Muscle of leg (tissue), 11 donors: ENCODE results near the gene PTPRG. TPM values are rescaled to one million over a fixed set of nuclear protein-coding genes. Genes with fewer than 3 reads are reported as not detected.
A peak's percentile ranks its signal among the peaks of the same experiment; 100 is the strongest.

Experiments used
- DNase-seq: peaks from one replicate; pipeline ENCODE4 v3.0.0; 2013
- H3K27ac ChIP-seq: one replicate; pipeline ENCODE4 v1.5.1; 2013; ENCODE audit warnings: mild to moderate bottlenecking, low read length, control low read depth
- H3K27me3 ChIP-seq: one replicate; pipeline ENCODE4 v1.6.1; 2013; ENCODE audit warnings: low read length; ENCODE audit not compliant: control insufficient read depth, insufficient read depth
- H3K36me3 ChIP-seq: one replicate; pipeline ENCODE4 v1.6.1; 2013; ENCODE audit warnings: low read length; ENCODE audit not compliant: control insufficient read depth, insufficient read depth
- H3K4me1 ChIP-seq: one replicate; pipeline ENCODE4 v1.6.1; 2013; ENCODE audit warnings: low read length; ENCODE audit not compliant: control insufficient read depth, insufficient read depth
- H3K4me3 ChIP-seq: one replicate; pipeline ENCODE4 v1.5.1; 2013; ENCODE audit warnings: low read length, control low read depth
- H3K9me3 ChIP-seq: replicated peaks from 2 replicates; pipeline ENCODE4 v1.6.1; 2013; ENCODE audit warnings: low read depth, low read length; ENCODE audit not compliant: control insufficient read depth
- WGBS: methylation state at CpG from one replicate; pipeline ENCODE4 v1.1.5; 2013; ENCODE audit warnings: missing lambda C conversion rate; ENCODE audit not compliant: insufficient coverage; 5-methylcytosine and 5-hydroxymethylcytosine counted together
- polyA plus RNA-seq, 8 donors: library from polyadenylated mRNA; unstranded; fragments of 120-200 nt; gene quantifications; one replicate each; pipeline versions ENCODE4 v1.2.1 to v1.2.3, GENCODE V29; 2013; ENCODE audit warnings: inconsistent platforms in 1 of 8, low replicate concordance in 1 of 8; ENCODE audit not compliant: insufficient read length in 8 of 8, insufficient read depth in 1 of 8
- total RNA-seq: library from RNA; stranded (reverse); fragments of 120-200 nt; gene quantifications from one replicate; pipeline ENCODE4 v1.2.4, GENCODE V29; 2013

PTPRG gene
- total and polyA plus RNA-seq, 9 donors: 15.7 to 45.7 (median 30.8) TPM

DNA sequence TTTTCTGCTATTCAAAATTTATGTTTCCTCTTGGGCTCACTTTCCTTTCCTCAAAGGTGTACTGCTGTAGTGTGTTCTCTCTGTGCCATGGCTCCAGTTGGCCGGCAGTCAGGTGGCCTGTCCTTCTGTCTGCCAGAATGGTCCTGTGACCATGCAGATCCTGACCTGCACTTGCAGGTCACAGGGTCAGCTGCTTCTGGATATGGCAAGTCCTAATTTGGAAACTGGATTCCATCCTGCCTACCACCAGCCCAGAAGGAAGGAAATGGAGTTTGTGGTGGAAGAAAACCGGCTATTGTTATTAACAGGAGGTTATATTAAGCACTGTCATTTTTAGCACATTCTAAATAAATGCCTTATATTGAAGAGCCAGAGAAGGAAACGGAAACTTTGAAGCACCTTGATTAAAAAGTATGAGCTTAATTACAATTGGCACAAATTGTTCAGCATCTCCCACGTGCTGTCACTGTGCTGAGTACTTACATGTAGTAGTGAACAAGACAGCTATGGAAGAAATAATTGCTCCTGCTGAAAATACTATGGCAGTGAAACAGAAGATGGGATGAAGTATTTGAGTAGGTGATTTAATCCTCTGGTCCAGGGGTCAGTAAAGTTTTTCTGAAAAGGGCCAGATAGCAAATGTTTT, 362.8 kb downstream of the PTPRG start:
- no peak overlapping the region for H3K27ac ChIP-seq
- no peaks in the 10 kb centered on the region for H3K9me3 ChIP-seq
- H3K4me3 ChIP-seq: no peak overlapping the region
- H3K27me3 ChIP-seq: no peaks in the 10 kb centered on the region
- no peaks in the 10 kb centered on the region for H3K36me3 ChIP-seq
- peak; percentile 54 for DNase-seq
- 50% methylated on average over 2 of the region's 4 CpGs for WGBS
- peaks cover 38% of the 10 kb centered on the region for H3K4me1 ChIP-seq

- H3K4me3 ChIP-seq: no peak overlapping the region
- H3K4me1 ChIP-seq: peaks cover 41% of the 10 kb centered on the region
- no peak overlapping the region for H3K27ac ChIP-seq
Observed at GRCh38 chr3:61924991-61925390, 363.6 kb downstream of the PTPRG start.

DNA sequence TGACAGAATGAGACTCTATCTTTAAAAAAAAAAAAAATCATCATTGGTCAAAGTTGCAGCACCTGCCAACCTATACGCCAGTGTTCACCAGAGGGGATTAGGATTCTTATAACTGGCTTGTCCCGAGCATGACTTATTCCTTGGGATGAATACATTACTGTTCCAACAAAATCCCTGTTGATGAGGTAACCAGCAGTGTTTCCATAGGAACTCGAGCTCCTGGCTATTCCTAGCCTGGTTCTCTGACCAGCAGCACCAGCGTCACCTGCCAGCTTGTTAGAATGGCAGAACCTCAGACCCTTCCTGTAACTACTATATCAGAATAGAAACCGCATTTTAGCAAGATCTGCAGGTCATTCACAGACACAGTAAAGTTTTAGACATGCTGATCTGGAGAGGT, 364.4 kb downstream of the PTPRG start:
- no peaks in the 10 kb centered on the region for H3K27me3 ChIP-seq
- H3K36me3 ChIP-seq: no peaks in the 10 kb centered on the region
- peak overlapping the region; percentile 74 for H3K27ac ChIP-seq
- no peaks in the 10 kb centered on the region for H3K9me3 ChIP-seq
- peak; percentile 88 for DNase-seq
- no peak overlapping the region for H3K4me3 ChIP-seq
- 50% methylated on average over 2 of the region's 5 CpGs for WGBS
- H3K4me1 ChIP-seq: peaks cover 41% of the 10 kb centered on the region

More at GRCh38 chr3:61924991-61925390, 363.6 kb downstream of the PTPRG start:
- WGBS: 100% methylated on average over 1 of the region's 2 CpGs
- DNase-seq: no peak
- Histone ChIP-seq H3K9me3 (no peaks in the 10 kb centered on the region), H3K27me3 (no peaks in the 10 kb centered on the region), H3K36me3 (no peaks in the 10 kb centered on the region)

- Histone ChIP-seq H3K9me3 (no peaks in the 10 kb centered on the region), H3K4me3 (no peak overlapping the region), H3K4me1 (peaks cover 41% of the 10 kb centered on the region), H3K36me3 (no peaks in the 10 kb centered on the region), H3K27me3 (no peaks in the 10 kb centered on the region), H3K27ac (peak overlapping the region; percentile 87)
- no peak for DNase-seq
- 20% methylated on average over 1 of the region's 3 CpGs for WGBS
Observed at GRCh38 chr3:61926923-61927322, 365.6 kb downstream of the PTPRG start.

- peak; percentile 99 for DNase-seq
- whole genome bisulfite sequencing: 0% methylated on average over 3 of the region's 3 CpGs
- Histone ChIP-seq H3K27me3 (no peaks in the 10 kb centered on the region), H3K36me3 (no peaks in the 10 kb centered on the region), H3K4me3 (no peak overlapping the region), H3K4me1 (peaks cover 38% of the 10 kb centered on the region), H3K27ac (peak overlapping the region; percentile 87), H3K9me3 (no peaks in the 10 kb centered on the region)
Observed at GRCh38 chr3:61927332-61927731, 366.0 kb downstream of the PTPRG start.

DNA sequence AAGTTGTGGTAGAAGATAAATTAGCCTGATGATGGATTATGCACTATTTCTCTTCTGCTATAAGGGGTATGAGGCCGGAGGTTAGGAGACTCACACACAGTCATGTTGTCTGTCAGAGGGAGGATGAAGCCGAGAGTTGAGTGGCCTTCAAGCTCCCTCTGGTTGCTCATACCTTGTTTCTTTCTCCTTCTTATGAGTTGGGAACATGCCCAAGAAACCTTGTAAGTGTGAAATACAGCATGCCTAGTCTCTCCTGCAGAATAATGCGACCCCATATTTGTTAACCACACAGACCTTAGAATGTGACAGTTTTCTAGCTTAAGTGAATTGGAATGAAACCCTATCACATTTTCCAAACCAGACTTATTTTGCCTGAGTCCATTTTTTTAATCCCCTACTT, 366.7 kb downstream of the PTPRG start:
- Histone ChIP-seq H3K9me3 (no peaks in the 10 kb centered on the region), H3K4me3 (no peak overlapping the region), H3K27ac (peak overlapping the region; percentile 87), H3K4me1 (peaks cover 37% of the 10 kb centered on the region), H3K36me3 (no peaks in the 10 kb centered on the region), H3K27me3 (no peaks in the 10 kb centered on the region)
- WGBS: no CpG with 5 or more reads among the region's 3 CpGs
- DNase-seq: peak; percentile 62

DNA sequence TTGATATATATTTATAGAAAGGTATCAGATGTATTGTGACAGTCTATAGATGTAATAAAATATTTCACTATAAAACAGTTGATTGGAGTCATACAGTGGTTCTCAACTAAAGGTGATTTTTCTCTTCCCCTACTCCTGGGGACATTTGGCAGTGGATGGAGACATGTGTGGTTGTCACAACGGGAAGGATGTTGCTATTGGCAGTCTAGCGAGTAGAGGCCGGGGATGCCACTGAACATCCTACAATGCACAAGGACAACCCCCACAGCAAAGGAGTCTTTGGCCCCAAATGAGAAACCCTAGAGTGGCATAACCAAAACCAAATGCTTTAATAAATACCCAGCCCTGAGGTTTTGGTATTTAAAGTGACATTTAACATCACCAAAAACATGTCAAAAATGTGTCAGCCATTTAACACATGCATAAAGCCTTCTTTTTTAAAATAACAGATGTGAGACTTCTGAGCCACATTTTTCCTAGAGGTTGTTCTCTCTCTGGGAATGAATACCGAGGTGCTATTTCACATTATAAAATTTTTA, 367.5 kb downstream of the PTPRG start:
- no peaks in the 10 kb centered on the region for H3K9me3 ChIP-seq
- no peaks in the 10 kb centered on the region for H3K36me3 ChIP-seq
- no peak for DNase-seq
- H3K27me3 ChIP-seq: no peaks in the 10 kb centered on the region
- peak overlapping the region; percentile 1 for H3K27ac ChIP-seq
- no CpG with 5 or more reads among the region's 4 CpGs for WGBS
- no peak overlapping the region for H3K4me3 ChIP-seq
- H3K4me1 ChIP-seq: peaks cover 37% of the 10 kb centered on the region

DNA sequence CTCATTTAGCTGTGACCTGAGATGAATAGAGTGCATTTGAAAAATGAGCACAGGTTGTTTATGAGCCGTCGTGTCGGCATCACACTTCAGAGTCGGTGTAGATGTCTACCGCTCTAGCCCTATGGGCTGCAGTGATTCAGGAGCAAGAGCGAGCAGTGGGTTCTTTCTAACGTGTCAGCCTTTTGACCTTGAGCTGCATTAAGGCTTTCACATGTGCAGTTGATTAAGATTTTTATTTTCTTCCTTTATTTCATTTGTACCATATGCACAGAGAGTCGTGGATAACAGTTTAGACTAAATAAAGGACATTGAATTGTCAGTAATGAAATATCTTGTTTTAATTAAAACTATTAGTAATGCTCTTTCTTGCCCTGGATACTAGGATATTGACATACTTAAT, 368.2 kb downstream of the PTPRG start:
- H3K4me3 ChIP-seq: no peak overlapping the region
- no peak overlapping the region for H3K27ac ChIP-seq
- no peaks in the 10 kb centered on the region for H3K36me3 ChIP-seq
- DNase-seq: no peak
- H3K4me1 ChIP-seq: peaks cover 30% of the 10 kb centered on the region
- no peaks in the 10 kb centered on the region for H3K27me3 ChIP-seq
- peaks cover 3% of the 10 kb centered on the region for H3K9me3 ChIP-seq
- WGBS: 88% methylated on average over 5 of the region's 8 CpGs

DNA sequence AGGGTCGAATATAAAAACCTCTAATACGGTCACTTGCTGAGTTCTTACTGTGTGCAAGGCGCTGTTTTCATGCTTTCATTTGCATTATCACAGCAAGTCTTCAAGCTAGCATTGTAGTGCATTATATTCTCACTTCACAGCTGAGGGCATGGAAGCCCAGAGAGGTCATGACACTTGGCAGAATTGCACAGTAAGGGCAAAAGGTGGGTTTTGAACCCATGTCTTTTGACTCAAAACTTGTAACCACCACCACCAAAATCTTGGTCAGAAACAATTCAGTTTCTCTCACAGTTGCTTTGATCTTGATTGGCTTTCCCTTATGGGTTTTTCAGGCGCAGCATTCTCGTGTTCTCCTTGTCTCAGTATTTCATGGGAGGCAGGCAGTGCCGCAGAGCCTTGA, 371.1 kb downstream of the PTPRG start:
- no peak overlapping the region for H3K4me3 ChIP-seq
- DNase-seq: no peak
- 93% methylated on average over 3 of the region's 6 CpGs for WGBS
- peaks cover 7% of the 10 kb centered on the region for H3K9me3 ChIP-seq
- no peak overlapping the region for H3K27ac ChIP-seq
- peaks cover 2% of the 10 kb centered on the region for H3K36me3 ChIP-seq
- H3K27me3 ChIP-seq: no peaks in the 10 kb centered on the region
- peaks cover 9% of the 10 kb centered on the region for H3K4me1 ChIP-seq

DNA sequence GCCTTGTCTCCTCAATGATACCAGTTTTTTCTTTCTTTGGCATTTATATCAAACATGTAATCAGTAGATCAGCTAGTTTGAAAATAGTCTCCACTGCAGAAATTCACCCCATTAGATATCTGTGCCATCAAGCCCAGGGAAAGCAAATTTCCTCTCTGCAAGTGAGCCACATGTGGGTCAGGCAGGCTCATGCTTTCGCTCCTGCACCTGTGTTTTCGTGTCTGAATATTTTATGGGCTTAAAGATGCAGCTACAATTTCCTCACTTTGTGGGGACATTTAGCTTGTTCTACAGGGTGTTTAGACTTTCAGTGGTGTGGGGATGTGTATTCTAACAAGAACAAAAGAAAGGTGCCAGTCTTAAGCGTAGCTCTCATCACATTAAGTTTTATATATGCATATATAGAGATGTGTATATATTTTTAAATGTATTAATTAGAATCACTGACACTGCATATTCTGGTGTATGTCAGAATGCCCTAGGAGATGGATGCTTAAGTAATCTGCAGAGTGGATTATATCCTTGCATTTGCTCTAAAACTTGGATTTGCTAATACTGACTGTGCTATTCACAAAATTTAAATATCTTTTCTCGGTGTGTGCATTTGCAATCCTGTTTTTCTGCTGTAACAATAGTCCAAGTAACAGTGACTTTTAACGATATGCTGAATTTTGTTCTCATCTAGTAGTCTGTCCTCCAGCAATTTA, 372.6 kb downstream of the PTPRG start:
- no peak for DNase-seq
- Histone ChIP-seq H3K27me3 (no peaks in the 10 kb centered on the region), H3K36me3 (peaks cover 2% of the 10 kb centered on the region), H3K27ac (no peak overlapping the region), H3K4me3 (no peak overlapping the region), H3K4me1 (peaks cover 3% of the 10 kb centered on the region), H3K9me3 (peaks cover 7% of the 10 kb centered on the region)
- WGBS: 60% methylated on average over 1 of the region's 5 CpGs
